ENCODE results near the gene TMEM116.

The TMEM116 gene

DNA sequence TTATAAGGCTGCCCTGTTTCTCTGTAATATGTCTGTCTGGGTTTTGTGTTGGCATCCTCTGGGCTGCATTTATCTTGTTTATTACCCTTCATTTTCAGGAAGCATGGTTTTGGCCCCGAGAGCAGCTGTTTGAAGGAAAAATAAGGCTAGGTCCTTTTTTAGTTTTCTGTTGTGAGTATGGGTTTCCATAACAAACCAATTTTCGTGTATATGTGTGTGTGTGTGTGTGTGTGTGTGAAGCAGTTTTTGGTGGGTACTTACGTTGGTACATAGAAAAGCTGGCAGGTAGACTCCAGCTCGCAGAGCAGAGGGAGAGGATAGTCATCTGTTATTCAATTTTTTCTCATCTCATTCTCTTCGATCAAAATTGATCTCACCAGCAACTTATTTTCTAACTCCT, 118.4 kb downstream of the TMEM116 start:
- no peak for DNase-seq (ENCODE audit: low read depth, low spot score)

DNA sequence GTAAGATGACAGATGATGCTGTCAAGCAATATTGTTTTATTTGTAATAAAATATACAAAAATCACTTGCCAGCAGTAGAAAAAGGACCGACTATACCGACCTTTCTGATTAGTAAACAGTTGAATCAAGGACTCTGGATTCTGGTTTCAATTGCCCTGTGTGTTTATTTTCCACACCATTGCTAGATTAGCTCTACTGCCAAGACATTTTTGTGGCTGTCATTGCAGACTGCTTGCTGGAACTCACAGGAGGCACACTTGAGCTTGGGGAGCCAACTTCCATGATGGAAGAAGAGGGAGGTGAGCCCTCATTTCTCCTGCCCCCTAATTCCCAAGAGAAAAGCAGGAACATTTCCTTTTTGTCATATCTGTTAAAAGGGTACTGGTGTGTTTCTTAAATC, 119.7 kb downstream of the TMEM116 start:
- DNase-seq (ENCODE audit: low read depth, low spot score), result no peak

DNA sequence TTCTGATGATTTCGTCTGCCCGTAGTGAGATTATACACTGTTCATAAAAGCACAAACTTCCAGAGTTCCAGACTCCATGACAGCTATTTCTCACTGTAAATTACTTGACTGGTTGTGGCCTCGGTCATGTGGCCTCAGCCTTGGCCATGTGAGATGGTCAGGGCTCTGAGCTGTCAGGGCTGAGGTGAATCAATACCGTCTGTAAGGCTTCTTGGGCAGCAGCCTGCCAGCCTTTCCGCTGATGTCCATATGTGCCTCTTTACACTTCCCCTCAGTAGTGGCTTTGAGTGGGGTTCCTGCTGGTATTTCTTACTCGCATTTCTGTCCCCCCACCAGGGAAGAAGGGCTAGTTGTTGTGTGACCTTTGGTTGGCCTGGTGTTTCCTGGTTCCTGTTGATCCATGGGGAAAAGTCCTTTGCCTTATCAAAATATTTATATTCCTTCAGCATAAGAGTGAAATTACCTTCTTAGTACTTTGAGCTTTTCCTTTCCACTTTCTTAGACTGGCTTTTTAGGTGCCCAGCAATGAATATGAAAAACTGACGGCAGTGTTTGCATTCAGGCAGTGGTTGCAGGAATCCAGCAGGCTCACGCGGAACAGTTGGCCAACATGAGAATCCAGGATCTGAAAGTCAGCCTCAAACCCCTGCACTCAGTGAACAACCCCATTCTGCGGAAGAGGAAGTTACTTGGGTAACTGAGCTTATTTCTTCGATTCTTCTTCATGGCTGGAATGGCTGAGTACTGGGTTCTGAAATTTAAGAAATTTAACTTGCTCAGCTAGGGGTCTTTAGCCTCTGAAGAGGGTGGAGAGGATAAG, 124.8 kb downstream of the TMEM116 start:
- no peak for DNase-seq (ENCODE audit: low read depth, low spot score)

DNA sequence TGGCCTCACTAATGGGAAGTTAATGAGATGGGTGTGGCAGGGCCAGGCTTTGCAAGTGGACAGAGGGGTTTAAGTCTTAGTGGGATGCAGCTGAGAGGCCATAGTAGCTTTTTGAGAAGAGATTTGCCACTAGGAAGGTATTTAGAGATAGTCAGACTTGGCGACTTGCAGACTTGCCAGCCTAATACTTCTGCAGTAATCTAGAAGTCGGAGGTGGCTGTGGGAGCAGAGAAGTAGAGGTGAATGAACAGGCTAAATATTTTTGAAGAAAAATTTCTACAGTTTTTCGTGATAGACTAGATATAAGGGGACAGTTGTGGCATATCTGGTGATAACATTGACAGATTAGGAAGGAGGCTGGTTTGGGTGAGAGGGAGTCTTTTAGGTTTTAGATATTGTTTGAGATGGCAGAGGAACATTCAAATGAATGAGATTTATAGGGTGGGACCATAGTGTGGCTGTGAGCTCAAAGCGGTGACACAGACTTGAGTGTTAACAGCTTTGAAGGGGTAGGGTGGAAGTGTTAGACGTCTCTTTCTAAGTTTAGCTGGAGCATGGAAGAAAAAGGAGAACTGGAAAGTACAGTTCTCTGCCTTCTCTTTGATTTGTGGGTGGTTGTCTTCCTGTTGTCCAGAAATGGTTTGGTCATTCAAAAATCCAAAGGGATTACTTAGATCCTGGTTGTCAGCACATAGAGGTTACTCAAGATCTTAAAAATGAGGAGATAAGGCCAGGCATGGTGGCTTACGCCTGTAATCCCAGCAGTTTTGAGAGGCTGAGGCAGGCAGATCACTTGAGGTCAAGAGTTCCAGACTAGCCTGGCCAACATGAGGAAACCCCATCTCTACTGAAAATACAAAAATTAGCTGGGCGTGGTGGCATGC, 126.1 kb downstream of the TMEM116 start:
- DNase-seq (ENCODE audit: low read depth, low spot score), result peak; percentile 34

DNA sequence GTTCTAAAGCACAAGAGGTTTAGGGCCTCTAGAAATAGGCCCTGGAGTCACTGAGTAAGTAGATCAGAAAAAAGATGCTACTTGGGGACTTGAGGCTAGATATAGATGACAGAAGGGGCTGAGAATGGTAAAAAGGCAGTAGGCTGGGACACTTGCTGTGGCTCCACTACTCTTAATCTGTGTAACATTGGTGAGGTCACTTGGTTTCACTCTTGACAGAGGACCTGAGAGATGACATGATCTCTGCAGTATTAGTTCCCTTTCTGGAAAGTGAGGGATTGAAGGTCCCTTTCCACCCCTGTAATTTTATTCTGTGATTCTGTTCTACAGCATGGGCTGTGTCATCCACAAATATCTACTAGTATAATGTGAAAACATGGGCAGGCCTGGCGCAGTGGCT, 131.2 kb downstream of the TMEM116 start:
- no peak for DNase-seq (ENCODE audit: low read depth, low spot score)

Measured in ELF-1 (cell line).